ENCODE data around the gene ZNF778. TPM values are rescaled to one million over a fixed set of nuclear protein-coding genes. Genes with fewer than 3 reads are reported as not detected.

ZNF778 gene
- total RNA-seq, 1 experiment from 2014 or later = 16.4 TPM

DNA sequence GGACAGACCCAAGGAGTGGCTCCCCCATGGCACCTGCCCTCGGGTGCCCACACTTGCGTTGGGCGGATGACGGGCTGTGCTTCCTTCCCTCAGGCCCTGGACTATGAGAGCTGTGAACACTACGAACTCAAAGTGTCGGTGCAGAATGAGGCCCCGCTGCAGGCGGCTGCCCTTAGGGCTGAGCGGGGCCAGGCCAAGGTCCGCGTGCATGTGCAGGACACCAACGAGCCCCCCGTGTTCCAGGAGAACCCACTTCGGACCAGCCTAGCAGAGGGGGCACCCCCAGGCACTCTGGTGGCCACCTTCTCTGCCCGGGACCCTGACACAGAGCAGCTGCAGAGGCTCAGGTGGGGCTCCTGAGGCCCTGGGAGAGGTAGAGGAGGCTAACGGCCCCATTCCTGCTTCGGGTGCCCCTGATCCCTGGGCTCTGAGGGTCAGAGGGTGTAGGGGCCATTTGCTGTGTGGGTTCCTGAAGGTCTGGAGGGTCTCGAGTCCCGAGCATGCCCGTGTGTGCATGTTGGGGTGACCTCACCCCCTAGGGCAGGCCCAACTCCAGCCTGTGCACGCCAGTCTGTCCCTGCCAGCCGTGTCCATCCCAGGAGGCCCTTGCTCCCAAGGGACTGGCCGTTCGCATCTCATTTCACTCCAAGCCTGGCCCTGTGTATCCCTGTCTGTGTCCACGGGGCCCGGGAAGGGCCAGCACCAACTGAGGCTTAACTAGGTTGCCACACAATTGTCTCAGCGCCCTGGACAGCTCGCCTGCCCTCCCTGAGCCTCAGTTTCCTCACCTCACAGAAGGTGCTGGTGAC, 27.1 kb upstream of the ZNF778 start:
- H3K9me3 Mint-ChIP-seq = peaks cover 5% of the 10 kb centered on the region in 2 experiments; a peak in 2 of 5 replicates
- no peak overlapping the region for H4K8ac ChIP-seq (replicated peaks; ENCODE audit: insufficient read length, low read depth, low read length)
- H3K4ac ChIP-seq (ENCODE audit: low read depth, low read length) = no peak overlapping the region
- H3K4me1 ChIP-seq (ENCODE audit: insufficient read depth, low read length) = no peaks in the 10 kb centered on the region
- H3K4me2 ChIP-seq (ENCODE audit: insufficient read depth, insufficient read length, low read length) = no peak overlapping the region
- no peaks in the 10 kb centered on the region; the same call in 1 of the 2 replicates for H3K27me3 ChIP-seq (ENCODE audit: insufficient read depth, low read length)
- no peaks in the 10 kb centered on the region for H3K36me3 Mint-ChIP-seq (ENCODE audit: insufficient read depth in 1 of 3, low read depth in 3 of 3)
- no peak overlapping the region for H2AFZ ChIP-seq (ENCODE audit: low read length)
- TF ChIP-seq, protein P1, sequence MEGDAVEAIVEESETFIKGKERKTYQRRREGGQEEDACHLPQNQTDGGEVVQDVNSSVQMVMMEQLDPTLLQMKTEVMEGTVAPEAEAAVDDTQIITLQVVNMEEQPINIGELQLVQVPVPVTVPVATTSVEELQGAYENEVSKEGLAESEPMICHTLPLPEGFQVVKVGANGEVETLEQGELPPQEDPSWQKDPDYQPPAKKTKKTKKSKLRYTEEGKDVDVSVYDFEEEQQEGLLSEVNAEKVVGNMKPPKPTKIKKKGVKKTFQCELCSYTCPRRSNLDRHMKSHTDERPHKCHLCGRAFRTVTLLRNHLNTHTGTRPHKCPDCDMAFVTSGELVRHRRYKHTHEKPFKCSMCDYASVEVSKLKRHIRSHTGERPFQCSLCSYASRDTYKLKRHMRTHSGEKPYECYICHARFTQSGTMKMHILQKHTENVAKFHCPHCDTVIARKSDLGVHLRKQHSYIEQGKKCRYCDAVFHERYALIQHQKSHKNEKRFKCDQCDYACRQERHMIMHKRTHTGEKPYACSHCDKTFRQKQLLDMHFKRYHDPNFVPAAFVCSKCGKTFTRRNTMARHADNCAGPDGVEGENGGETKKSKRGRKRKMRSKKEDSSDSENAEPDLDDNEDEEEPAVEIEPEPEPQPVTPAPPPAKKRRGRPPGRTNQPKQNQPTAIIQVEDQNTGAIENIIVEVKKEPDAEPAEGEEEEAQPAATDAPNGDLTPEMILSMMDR (conservative IDR thresholded peaks at IDR 0.05) = no peak
- H3K14ac ChIP-seq (ENCODE audit: insufficient read depth, low read length) = no peak overlapping the region
- H2AK5ac ChIP-seq (ENCODE audit: insufficient read length, low read length) = no peak overlapping the region
- peak; percentile 24 for DNase-seq
- H3K27ac Mint-ChIP-seq = no peak overlapping the region
- H2BK15ac ChIP-seq (ENCODE audit: low read depth, low read length) = no peak overlapping the region
- H3K9me3 ChIP-seq (ENCODE audit: control insufficient read depth, low read depth, low read length) = no peaks in the 10 kb centered on the region
- H3K56ac ChIP-seq (ENCODE audit: insufficient read length, low read depth, low read length) = no peak overlapping the region
- H4K91ac ChIP-seq (ENCODE audit: insufficient read length, low read depth, low read length) = no peak overlapping the region
- H3K27me3 Mint-ChIP-seq (ENCODE audit: low read depth) = peaks cover 36% of the 10 kb centered on the region
- no peak overlapping the region for H4K5ac ChIP-seq (ENCODE audit: insufficient read length, low read depth, low read length)
- H3K4me3 Mint-ChIP-seq = peak overlapping the region in 1 of 2 experiments; percentile 59; a peak in 2 of 5 replicates
- no peaks in the 10 kb centered on the region for H3K4me1 Mint-ChIP-seq
- H3K18ac ChIP-seq (ENCODE audit: insufficient read length, low read depth, low read length) = no peak overlapping the region
- no peak overlapping the region for H3K27ac ChIP-seq (ENCODE audit: insufficient read length, low read depth, low read length)
- WGBS (ENCODE audit: extremely low coverage, insufficient read length, low lambda C conversion rate) = no CpG with 5 or more reads among the region's 28 CpGs
- no peak overlapping the region for H3K23ac ChIP-seq (ENCODE audit: insufficient read length, low read depth, low read length)
- H4K20me1 ChIP-seq (ENCODE audit: control insufficient read depth, insufficient read depth, insufficient read length) = no peaks in the 10 kb centered on the region
- no peak overlapping the region for H3T11ph ChIP-seq (ENCODE audit: low read length)
- H3K79me1 ChIP-seq (ENCODE audit: insufficient read depth, low read depth, low read length, poor library complexity, severe bottlenecking) = no peaks in the 10 kb centered on the region
- no peak overlapping the region for H2BK5ac ChIP-seq (ENCODE audit: insufficient read length, low read length)
- no peaks in the 10 kb centered on the region for H3K79me2 ChIP-seq (ENCODE audit: insufficient read depth, low read length)
- no peak overlapping the region for H2BK20ac ChIP-seq (ENCODE audit: low read depth, low read length, poor library complexity, severe bottlenecking)
- H2BK12ac ChIP-seq (ENCODE audit: insufficient read length, low read depth, low read length) = no peak overlapping the region
- H3K23me2 ChIP-seq (ENCODE audit: insufficient read length, low read depth, low read length, poor library complexity, severe bottlenecking) = peaks cover 5% of the 10 kb centered on the region
- H3K9ac ChIP-seq (ENCODE audit: extremely low read depth, insufficient read length, low read length) = no peak overlapping the region
- H2BK120ac ChIP-seq (ENCODE audit: low read depth, low read length, poor library complexity, severe bottlenecking) = no peak overlapping the region
